GM21381 (cell line): ENCODE measurements around the gene ALDH9A1.
"Not testable (repeated sequence)": the region's sequence is repeated elsewhere in the genome, so short reads cannot be mapped to it uniquely, and the experiment has no call there.

Source experiments
- ATAC-seq: cut with Tn5 transposase; IDR thresholded peaks from one replicate; pipeline ENCODE4 v1.9.1; 2021; ENCODE audit warnings: mild to moderate bottlenecking, moderate library complexity; ENCODE audit not compliant: unreplicated experiment

ALDH9A1 gene

GRCh38 chr1:165697881-165698760 lies at the start of gene ALDH9A1:
Gene ALDH9A1 (minus strand): TSS chr1:165698562. CDS start chr1:165698558, 4 bp downstream.
- peak; percentile 92 for ATAC-seq

- ATAC-seq: no peak
These were observed 49.5 kb upstream of the ALDH9A1 start for GRCh38 chr1:165747632-165748447.

- ATAC-seq: not testable (repeated sequence)
These were observed 46.6 kb upstream of the ALDH9A1 start for GRCh38 chr1:165744913-165745312.

GRCh38 chr1:165742194-165742593 lies 43.8 kb upstream of the ALDH9A1 start:
- ATAC-seq: no peak

- ATAC-seq: peak; percentile 98
These were observed 40.4 kb upstream of the ALDH9A1 start for GRCh38 chr1:165738794-165739193.

DNA sequence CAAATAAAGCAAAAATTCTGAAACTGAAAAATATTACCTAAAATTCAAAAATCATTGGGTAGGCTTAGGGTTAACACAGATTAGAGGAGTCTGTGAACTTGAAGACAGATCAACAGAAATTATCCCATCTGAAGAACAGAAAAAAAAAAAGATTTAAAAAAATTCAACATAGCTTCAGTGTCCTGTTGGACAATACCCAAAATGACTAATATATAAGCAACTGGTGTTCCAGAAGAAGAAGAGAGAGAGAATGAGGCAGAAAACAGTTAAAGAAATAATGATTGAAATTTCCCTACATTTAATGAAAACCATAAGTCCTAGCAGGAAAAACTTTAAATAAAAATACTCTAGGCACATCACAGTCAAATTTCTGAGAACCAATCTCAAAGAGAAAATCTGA lies 38.8 kb upstream of the ALDH9A1 start:
- no peak for ATAC-seq

DNA sequence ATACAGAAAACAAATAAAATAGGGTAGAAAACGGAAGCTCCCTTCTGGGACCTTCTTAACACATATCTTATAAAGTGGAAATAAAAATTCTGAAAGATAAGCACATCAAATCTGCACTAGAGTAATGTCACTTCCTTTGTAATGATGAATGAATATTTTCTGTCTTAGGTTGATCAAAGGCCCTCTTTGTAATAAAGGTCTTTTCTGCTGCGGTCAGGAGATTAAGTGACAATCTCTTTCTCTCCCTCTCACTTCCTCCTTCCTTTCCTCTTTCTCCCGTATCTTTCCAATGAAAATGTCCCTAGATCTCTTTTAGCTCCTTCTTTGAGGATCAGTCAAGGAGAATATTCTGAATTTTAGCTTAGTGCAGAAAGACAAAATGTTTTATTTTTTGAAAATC lies 36.5 kb upstream of the ALDH9A1 start:
- no peak for ATAC-seq

DNA sequence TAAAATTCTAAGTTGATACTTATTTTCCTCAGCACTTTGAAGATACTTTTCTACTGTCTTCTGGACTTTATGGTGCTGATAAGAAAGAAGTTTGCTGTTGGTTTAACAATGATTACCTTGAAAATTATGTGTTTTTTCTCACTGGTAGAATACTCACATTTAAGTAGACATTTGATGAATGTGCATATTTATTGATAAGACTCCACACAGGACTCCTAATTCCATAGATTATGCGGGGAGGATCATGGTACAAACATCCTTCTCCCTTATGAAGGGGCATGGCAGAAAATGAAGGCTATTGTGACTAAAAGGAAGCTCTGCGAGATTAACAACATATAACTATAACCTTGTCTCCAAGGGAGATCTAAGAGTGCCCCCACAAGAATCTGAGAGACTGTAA lies 28.5 kb upstream of the ALDH9A1 start:
- ATAC-seq: no peak

DNA sequence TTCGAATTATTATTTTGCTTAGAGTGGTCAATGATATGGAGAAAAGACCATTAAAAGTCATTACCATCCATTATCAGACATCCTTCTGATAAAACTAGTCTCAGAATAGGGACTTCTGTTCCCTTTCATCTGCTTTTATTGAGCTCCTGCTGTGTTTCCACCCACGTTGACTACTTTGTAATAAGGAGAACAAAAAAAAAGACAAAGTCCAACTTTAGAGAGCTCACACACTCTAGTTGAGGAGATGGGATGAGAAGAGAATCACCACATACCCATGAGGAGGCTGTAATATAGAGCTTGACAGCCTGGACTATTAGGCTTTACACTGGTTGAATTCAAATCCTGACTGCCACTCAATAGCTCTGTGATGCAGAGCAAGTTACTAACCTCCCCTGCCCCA lies 27.8 kb upstream of the ALDH9A1 start:
- ATAC-seq: no peak

- ATAC-seq: no peak
These were observed 19.7 kb upstream of the ALDH9A1 start for GRCh38 chr1:165717918-165718515.

- not testable (repeated sequence) for ATAC-seq
These were observed 18.1 kb upstream of the ALDH9A1 start for GRCh38 chr1:165716265-165717051.

GRCh38 chr1:165712764-165713163 lies 14.4 kb upstream of the ALDH9A1 start:
- no peak for ATAC-seq

- ATAC-seq: no peak
These were observed 9.8 kb upstream of the ALDH9A1 start for GRCh38 chr1:165707984-165708706.

DNA sequence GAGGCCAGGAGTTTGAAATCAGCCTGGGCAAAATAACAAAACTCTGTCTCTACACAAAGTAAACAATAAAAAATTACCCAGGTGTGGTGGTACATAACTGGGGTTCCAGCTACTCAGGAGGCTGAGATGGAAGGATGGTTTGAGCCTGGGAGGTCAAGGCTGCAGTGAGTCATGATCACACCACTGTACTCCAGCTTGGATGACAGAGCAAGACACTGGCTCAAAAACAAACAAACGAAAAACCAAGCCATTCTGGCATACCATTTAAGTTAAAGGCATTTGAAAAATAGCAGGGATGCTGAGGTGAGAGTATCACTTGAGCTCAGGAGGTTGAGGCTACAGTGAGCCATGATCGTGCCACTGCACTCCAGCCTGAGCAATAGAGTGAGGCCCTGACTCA lies 5.3 kb upstream of the ALDH9A1 start:
- no peak for ATAC-seq

DNA sequence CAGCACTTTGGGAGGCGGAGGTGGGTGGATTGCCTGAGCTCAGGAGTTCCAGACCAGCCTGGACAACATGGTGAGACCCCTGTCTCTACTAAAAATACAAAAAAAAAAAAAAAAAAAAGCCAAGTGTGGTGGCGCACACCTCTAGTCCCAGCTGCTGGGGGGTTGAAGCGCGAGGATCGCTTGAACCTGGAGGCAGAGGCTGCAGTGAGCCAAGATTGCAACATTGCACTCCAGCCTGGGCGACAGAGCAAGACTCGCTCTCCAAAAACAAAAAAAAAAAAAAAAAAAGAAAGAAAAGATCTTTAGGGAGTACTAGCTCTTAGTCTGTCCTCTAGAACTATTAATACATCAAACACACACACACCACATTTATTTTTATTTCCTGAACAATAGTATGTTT lies 3.6 kb upstream of the ALDH9A1 start:
- ATAC-seq: not testable (repeated sequence)

DNA sequence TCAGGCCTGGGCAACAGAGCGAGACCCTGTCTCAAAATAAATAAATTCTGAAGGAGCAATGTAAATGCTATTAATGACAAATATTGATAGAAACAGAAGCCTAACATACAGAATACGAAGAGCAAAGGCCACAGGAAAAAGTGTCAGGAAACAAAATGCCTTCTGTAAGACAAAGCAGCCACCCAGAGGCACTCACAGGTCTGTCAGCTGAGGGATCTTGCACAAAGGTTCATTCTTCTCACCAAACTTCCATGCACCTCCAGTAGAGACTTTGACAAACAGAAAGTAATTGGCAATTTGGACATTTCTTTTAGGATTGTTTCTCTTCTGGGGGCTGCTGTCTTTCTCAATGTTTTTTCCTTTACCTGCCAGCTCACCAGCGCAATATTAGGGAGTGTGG lies 1.2 kb upstream of the ALDH9A1 start:
- ATAC-seq: no peak

- ATAC-seq: no peak
These were observed 345 bp upstream of the ALDH9A1 start for GRCh38 chr1:165698761-165699052.

DNA sequence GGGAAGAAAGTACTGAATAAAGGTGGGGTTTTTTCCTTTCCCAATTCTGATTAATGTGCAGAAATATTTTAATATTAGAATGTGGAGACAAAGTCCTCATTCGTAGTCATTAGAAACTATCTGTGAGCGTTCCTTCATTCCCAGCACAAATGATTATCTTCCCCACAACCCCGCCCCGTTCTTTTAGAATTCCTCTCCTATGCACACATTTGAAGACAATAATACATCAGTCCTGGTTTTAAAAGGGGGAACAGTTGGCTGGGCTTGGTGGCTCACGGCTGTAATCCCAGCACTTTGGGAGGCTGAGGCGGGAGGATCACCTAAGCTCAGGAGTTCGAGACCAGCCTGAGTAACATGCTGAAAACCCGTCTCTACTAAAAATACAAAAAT lies 876 bp downstream of the ALDH9A1 start:
- ATAC-seq: no peak

DNA sequence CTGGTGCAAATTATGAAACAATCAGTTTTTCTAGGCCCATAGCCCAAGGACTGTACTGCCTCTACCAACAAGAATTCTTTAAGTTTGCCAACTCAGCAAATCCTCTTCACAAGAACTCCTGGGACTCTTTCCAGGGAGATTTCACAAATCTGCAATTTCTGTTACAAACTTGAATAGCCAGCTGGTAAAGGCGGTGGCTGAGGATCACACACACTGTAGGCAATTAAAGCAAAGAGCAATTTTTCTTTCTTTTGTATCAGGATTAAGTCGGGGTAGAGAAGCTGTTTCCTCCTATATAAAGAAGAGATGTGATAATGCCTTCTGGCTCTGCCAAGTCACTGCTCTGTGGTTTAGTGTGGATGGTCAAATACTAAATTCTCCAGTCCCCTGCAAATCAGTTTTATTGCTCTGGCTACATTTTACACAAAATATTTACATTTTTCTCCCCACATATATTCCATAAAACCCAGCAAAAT lies 1.7 kb downstream of the ALDH9A1 start:
- ATAC-seq: no peak

GRCh38 chr1:165695031-165695430 lies 3.3 kb downstream of the ALDH9A1 start:
- no peak for ATAC-seq
